GM23338 (cell line): ENCODE measurements around the gene CCDC28A.
A peak's percentile ranks its signal among the peaks of the same experiment; 100 is the strongest.

Experiments
- CREB1 ChIP-seq: fragments of 250-450 bp; sonication (Bioruptor Pico); IDR thresholded peaks from 2 replicates; pipeline ENCODE4 v1.5.0; 2020; ENCODE audit warnings: low read depth, mild to moderate bottlenecking, moderate library complexity
- CTCF ChIP-seq, 2 experiments: fragments of 200-600 bp in 1 of 2; sonication (generic) in 1 of 2; conservative IDR thresholded peaks; 2 replicates each; pipeline versions ENCODE4 v1.5.1 to v1.6.1; 2016 to 2017; ENCODE audit warnings: antibody characterized with exemption in 2 of 2, low read depth in 2 of 2, mild to moderate bottlenecking in 2 of 2, moderate library complexity in 1 of 2
- EZH2 ChIP-seq: fragments of 200-600 bp; sonication (generic); IDR thresholded peaks from one replicate; pipeline ENCODE4 v1.8.0; 2017; ENCODE audit warnings: antibody characterized with exemption, mild to moderate bottlenecking, low read depth; ENCODE audit not compliant: unreplicated experiment
- EZH2phosphoT487 ChIP-seq: fragments of 200-600 bp; sonication (generic); IDR thresholded peaks from one replicate; pipeline ENCODE4 v1.8.1; 2018; ENCODE audit warnings: antibody characterized with exemption; ENCODE audit not compliant: unreplicated experiment
- JUNB ChIP-seq: IDR thresholded peaks from one replicate; pipeline ENCODE4 v1.6.1; 2016; ENCODE audit warnings: antibody characterized with exemption; ENCODE audit not compliant: unreplicated experiment
- POLR2AphosphoS5 ChIP-seq: IDR thresholded peaks from 2 replicates; pipeline ENCODE4 v1.6.1; 2016; ENCODE audit warnings: antibody characterized with exemption, low read depth
- STAT1 ChIP-seq: IDR thresholded peaks from one replicate; pipeline ENCODE4 v1.6.1; 2016; ENCODE audit warnings: antibody characterized with exemption; ENCODE audit not compliant: unreplicated experiment
- ZNF114 ChIP-seq: fragments of 250-450 bp; sonication (Bioruptor Pico); IDR thresholded peaks from 2 replicates; pipeline ENCODE4 v1.5.0; 2020; ENCODE audit warnings: mild to moderate bottlenecking, moderate library complexity
- ZNF331 ChIP-seq: fragments of 250-450 bp; sonication (Bioruptor Pico); IDR thresholded peaks from 2 replicates; pipeline ENCODE4 v1.5.0; 2020; ENCODE audit warnings: low read depth, mild to moderate bottlenecking, moderate library complexity
- TF ChIP-seq, protein P1 (sequence below): IDR thresholded peaks from one replicate; pipeline ENCODE4 v1.6.1; 2018; ENCODE audit warnings: antibody characterized with exemption; ENCODE audit not compliant: unreplicated experiment
- TF ChIP-seq, protein P2 (sequence below): fragments of 250-450 bp; sonication (Bioruptor Pico); IDR thresholded peaks from 2 replicates; pipeline ENCODE4 v1.5.0; 2020; ENCODE audit warnings: mild to moderate bottlenecking, moderate library complexity

DNA sequence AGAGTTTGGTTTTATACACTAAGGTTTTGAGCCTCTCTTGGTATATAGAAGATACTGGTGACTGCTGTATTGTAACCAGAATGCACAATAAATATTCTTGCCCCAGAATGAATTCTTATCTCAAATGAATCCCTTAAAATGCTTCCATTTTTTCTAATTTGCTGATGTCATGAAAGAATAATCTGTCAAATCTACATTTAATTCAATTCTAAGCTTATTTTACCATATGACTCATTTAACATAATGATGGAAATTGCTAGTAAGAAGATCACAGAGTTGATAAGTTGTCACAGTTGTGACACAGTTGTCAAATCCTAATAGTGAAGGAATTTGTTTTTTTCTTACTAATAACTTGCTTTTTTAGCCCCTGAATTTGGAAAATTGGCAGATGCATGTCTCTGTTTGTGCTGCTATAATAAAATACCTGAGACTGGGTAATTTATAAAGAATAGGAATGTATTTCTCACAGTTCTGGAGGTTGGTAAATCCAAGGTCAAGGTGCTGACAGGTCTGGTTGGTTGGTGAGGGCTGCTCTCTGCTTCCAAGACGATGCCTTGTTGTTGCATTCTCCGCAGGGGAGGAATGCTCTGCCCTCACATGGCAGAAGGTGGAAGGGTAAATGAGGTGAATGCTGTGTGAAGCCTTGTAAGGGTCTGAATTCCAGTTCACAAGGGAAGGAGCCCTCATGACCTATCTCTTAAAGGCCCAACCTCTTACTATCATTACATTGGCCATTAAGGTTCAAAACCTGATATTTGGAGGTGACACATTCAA is 27.0 kb downstream of the CCDC28A start:
- TF ChIP-seq CTCF (conservative IDR thresholded peaks at IDR 0.05; ENCODE audit: low read depth in 2 of 2): peak; percentile 45 to 75
- no peak for TF ChIP-seq EZH2
- TF ChIP-seq, protein P1, sequence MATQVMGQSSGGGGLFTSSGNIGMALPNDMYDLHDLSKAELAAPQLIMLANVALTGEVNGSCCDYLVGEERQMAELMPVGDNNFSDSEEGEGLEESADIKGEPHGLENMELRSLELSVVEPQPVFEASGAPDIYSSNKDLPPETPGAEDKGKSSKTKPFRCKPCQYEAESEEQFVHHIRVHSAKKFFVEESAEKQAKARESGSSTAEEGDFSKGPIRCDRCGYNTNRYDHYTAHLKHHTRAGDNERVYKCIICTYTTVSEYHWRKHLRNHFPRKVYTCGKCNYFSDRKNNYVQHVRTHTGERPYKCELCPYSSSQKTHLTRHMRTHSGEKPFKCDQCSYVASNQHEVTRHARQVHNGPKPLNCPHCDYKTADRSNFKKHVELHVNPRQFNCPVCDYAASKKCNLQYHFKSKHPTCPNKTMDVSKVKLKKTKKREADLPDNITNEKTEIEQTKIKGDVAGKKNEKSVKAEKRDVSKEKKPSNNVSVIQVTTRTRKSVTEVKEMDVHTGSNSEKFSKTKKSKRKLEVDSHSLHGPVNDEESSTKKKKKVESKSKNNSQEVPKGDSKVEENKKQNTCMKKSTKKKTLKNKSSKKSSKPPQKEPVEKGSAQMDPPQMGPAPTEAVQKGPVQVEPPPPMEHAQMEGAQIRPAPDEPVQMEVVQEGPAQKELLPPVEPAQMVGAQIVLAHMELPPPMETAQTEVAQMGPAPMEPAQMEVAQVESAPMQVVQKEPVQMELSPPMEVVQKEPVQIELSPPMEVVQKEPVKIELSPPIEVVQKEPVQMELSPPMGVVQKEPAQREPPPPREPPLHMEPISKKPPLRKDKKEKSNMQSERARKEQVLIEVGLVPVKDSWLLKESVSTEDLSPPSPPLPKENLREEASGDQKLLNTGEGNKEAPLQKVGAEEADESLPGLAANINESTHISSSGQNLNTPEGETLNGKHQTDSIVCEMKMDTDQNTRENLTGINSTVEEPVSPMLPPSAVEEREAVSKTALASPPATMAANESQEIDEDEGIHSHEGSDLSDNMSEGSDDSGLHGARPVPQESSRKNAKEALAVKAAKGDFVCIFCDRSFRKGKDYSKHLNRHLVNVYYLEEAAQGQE: no peak
- TF ChIP-seq CREB1 (CRISPR knock-in tag): no peak
- no peak for TF ChIP-seq POLR2AphosphoS5
- TF ChIP-seq EZH2phosphoT487: no peak
- TF ChIP-seq, protein P2, sequence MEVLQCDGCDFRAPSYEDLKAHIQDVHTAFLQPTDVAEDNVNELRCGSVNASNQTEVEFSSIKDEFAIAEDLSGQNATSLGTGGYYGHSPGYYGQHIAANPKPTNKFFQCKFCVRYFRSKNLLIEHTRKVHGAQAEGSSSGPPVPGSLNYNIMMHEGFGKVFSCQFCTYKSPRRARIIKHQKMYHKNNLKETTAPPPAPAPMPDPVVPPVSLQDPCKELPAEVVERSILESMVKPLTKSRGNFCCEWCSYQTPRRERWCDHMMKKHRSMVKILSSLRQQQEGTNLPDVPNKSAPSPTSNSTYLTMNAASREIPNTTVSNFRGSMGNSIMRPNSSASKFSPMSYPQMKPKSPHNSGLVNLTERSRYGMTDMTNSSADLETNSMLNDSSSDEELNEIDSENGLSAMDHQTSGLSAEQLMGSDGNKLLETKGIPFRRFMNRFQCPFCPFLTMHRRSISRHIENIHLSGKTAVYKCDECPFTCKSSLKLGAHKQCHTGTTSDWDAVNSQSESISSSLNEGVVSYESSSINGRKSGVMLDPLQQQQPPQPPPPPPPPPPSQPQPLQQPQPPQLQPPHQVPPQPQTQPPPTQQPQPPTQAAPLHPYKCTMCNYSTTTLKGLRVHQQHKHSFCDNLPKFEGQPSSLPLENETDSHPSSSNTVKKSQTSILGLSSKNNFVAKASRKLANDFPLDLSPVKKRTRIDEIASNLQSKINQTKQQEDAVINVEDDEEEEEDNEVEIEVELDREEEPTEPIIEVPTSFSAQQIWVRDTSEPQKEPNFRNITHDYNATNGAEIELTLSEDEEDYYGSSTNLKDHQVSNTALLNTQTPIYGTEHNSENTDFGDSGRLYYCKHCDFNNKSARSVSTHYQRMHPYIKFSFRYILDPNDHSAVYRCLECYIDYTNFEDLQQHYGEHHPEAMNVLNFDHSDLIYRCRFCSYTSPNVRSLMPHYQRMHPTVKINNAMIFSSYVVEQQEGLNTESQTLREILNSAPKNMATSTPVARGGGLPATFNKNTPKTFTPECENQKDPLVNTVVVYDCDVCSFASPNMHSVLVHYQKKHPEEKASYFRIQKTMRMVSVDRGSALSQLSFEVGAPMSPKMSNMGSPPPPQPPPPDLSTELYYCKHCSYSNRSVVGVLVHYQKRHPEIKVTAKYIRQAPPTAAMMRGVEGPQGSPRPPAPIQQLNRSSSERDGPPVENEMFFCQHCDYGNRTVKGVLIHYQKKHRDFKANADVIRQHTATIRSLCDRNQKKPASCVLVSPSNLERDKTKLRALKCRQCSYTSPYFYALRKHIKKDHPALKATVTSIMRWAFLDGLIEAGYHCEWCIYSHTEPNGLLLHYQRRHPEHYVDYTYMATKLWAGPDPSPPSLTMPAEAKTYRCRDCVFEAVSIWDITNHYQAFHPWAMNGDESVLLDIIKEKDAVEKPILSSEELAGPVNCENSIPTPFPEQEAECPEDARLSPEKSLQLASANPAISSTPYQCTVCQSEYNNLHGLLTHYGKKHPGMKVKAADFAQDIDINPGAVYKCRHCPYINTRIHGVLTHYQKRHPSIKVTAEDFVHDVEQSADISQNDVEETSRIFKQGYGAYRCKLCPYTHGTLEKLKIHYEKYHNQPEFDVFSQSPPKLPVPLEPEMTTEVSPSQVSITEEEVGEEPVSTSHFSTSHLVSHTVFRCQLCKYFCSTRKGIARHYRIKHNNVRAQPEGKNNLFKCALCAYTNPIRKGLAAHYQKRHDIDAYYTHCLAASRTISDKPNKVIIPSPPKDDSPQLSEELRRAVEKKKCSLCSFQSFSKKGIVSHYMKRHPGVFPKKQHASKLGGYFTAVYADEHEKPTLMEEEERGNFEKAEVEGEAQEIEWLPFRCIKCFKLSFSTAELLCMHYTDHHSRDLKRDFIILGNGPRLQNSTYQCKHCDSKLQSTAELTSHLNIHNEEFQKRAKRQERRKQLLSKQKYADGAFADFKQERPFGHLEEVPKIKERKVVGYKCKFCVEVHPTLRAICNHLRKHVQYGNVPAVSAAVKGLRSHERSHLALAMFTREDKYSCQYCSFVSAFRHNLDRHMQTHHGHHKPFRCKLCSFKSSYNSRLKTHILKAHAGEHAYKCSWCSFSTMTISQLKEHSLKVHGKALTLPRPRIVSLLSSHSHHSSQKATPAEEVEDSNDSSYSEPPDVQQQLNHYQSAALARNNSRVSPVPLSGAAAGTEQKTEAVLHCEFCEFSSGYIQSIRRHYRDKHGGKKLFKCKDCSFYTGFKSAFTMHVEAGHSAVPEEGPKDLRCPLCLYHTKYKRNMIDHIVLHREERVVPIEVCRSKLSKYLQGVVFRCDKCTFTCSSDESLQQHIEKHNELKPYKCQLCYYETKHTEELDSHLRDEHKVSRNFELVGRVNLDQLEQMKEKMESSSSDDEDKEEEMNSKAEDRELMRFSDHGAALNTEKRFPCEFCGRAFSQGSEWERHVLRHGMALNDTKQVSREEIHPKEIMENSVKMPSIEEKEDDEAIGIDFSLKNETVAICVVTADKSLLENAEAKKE (CRISPR knock-in tag): no peak
- no peak for TF ChIP-seq JUNB
- no peak for TF ChIP-seq ZNF331 (CRISPR knock-in tag)
- TF ChIP-seq ZNF114: no peak
- TF ChIP-seq STAT1: no peak
